GM21515 (cell line): ENCODE measurements around the gene PRKAG2.

Experiments
- ATAC-seq: cut with Tn5 transposase; IDR thresholded peaks from one replicate; pipeline ENCODE4 v1.9.1; 2021; ENCODE audit not compliant: unreplicated experiment

Gene PRKAG2

GRCh38 chr7:151717415-151717814 is 159.5 kb downstream of the PRKAG2 start:
- no peak for ATAC-seq

DNA sequence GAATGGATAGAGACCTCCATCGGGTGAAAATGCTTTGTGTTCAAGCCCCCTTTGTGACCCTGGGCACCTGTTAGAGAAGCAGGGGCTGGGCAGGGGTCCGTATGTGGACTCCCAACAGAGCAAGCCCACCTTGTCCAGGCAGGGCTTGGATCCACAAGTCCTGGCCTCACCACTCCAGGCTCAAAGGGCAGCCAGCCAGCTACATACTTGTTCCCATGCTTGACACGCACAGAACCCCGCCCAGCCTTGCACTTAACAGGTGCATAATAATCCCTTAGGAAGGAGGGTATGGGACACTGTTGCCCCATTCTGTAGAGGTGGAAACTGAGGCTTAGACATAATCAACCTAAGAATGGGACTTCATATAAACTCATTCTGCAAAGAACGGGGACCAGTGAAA is 160.6 kb downstream of the PRKAG2 start:
- no peak for ATAC-seq

DNA sequence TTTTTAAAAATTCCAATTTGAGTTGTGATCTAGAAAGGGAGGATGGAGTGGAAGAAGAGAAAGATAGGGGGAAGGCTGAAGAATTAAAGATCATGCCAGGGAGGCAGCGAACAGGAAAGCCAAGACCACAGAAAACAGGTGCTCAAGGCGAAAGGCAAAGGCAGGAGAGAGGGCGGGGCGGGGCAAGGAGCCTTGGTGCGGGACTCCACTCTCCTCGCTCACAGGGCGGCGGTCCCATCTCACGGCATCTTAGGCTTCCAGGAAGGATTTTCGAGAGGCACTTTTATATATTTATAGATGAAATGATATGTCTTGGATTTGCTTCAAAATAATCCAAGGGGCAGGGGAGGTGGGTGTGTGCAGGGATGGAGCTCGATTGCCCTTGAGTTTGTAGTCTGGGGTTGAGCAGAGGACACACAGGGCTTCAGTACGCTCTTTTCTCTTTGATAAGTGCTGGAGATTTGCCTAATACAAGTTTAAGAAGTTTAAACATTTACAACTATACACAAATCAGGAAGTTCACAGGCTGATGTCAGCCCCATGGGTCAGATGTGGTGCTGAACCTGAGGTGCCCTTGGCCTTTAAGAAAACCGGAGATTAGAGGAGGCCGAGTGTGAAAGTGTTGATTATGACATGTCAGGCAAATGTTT is 161.1 kb downstream of the PRKAG2 start:
- no peak for ATAC-seq

DNA sequence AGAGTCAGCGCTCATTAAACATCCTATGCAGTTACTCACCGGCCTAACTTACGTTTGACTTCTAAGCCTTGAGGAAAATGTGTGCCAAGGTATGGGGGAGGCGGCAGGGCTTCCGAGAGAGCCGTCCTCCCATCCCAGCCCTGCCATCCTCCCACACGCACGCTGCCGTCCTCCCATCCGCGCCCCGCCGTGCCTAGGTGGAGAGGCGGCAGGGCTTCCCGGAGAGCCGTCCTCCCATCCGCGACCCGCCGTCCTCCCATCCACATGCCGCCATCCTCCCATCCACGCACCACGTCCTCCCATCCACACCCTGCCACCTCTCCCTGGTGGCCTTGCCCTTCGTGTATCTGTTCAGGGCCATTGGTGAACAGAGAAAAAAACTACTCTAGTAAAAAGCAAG is 162.7 kb downstream of the PRKAG2 start:
- ATAC-seq = no peak

GRCh38 chr7:151712810-151713125 is 164.1 kb downstream of the PRKAG2 start:
- ATAC-seq = no peak

GRCh38 chr7:151711906-151712809 is 164.8 kb downstream of the PRKAG2 start:
- ATAC-seq = no peak

GRCh38 chr7:151711435-151711872 is 165.5 kb downstream of the PRKAG2 start:
- no peak for ATAC-seq

DNA sequence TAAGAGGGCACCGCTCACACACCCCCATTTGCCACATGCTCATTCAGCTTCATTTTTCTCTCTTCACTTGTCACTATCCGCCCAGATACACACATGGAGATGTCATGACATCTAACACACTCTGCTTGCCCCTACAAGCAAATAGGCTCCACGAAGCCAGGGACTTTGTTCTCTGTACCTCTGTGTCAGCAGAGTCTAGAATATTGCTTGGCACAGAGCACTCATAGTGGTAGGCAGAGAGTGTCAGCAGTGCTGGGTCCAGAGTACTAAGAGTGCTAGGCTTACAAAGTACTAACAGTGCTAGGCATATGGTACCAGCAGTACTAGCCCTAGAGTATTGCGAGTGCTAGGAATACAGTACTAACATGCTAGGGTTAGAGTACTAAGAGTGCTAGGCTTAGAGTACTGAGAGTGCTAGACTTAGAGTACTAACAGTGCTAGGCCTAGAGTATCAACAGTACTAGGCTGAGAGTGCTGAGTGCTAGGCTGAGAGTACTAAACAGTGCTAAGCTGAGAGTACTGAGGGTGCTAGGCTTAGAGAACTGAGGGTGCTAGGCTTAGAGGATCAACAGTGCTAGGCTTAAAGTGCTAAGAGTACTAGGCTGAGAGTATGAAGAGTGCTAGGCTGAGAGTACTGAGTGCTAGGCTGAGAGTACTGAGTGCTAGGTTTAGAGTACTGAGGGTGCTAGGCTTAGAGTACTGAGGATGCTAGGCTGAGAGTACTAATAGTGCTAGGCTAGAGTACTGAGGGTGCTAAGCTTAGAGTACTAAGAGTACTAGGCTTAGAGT is 166.1 kb downstream of the PRKAG2 start:
- no peak for ATAC-seq

- no peak for ATAC-seq
Observed at GRCh38 chr7:151710121-151710640, 166.7 kb downstream of the PRKAG2 start.

GRCh38 chr7:151709141-151710038 is 167.5 kb downstream of the PRKAG2 start:
- no peak for ATAC-seq

DNA sequence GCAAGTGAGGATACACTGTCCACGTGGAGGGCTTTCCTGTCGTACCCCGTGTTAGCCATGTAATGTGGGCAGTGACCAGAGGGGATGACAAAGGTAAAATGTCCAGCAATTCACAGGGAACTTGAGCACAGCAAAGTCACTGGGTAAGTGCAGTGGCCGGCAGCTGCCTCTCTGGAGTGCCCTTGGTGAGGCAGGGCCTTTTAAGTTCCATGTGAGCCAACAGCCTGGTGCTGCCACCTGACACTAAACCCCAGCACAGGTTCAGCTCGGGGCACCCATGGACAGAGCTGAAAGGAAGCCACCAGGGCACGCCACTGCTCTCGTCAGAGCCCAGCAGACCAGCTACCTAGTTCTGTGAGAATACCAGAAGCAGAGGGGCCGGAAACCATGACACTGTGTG is 168.3 kb downstream of the PRKAG2 start:
- ATAC-seq = no peak

DNA sequence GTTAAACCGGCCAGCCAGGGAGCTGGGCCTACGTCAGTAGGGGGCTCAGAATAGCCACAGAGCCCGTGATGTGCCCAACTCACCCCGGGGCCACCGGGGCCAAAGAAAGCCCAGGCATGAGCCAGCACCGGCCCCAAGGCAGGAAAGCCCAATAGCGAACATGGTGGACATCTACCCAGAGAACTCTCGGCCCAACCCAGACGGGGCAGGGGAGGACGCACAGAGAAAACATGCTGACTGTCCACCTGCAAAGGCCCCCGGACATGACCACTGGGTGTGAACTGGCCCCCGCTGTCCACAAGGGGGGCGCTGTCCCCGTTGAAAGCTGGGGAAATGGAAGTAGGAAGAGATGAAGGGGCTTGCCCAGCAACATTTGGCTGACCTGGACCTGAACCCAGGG is 169.2 kb downstream of the PRKAG2 start:
- ATAC-seq = no peak

DNA sequence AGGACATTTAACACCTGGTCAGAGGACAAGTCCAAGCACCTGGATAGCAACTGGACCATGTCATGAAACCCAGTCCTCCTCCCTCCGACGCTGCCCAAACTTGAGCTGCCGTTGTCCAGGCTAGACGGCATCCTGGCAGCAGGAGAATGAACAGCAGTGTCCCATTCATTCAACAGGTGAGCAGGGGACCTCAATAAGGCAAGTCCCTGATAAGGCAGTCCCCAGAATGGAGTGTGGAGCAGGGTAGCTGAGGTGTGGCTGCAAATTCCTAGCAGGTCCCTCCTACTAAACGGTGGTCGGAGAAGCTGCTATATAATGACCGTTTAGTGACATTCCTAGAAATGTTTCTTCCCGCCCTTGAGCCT is 169.8 kb downstream of the PRKAG2 start:
- ATAC-seq = no peak

DNA sequence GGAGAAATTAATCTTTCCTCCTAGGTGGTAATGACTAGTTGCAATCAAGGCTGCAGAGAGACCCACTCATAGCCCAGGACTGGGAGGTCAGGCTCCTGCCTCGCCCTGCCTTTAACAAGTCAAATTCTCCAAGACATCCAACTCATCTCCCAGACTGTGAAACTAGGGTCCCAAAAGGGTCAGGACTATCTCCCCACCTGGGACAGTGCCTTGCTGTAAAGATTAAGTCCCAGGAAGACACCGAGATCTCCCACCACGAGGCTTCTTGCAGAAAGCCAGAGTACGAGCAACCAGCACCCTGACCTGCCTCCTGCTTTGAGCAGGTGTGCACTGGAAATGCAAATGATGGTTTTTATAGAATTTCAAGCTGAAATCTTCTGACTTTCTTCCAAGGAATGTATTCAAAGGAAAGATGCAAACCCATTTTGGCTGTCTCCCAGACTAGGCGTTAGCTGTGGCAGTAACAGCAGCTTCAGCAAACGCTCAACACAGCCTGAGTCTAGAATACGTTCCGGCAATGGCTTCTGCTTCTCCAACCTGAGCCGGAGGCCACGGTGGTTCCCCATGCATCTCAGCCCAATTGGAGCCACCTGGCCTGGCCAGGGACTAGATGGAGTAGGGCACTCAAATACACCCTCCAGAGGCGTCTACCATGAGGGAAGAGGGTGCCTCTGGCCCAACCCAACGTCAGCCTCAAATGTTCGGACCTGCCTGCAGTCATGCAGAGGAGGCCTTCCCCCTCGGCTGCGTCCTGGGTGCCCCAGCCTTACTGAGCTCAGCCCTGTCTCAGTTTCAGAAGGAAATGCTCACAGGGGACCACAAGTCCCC is 170.4 kb downstream of the PRKAG2 start:
- no peak for ATAC-seq

- ATAC-seq = no peak
Observed at GRCh38 chr7:151705636-151706276, 171.2 kb downstream of the PRKAG2 start.

DNA sequence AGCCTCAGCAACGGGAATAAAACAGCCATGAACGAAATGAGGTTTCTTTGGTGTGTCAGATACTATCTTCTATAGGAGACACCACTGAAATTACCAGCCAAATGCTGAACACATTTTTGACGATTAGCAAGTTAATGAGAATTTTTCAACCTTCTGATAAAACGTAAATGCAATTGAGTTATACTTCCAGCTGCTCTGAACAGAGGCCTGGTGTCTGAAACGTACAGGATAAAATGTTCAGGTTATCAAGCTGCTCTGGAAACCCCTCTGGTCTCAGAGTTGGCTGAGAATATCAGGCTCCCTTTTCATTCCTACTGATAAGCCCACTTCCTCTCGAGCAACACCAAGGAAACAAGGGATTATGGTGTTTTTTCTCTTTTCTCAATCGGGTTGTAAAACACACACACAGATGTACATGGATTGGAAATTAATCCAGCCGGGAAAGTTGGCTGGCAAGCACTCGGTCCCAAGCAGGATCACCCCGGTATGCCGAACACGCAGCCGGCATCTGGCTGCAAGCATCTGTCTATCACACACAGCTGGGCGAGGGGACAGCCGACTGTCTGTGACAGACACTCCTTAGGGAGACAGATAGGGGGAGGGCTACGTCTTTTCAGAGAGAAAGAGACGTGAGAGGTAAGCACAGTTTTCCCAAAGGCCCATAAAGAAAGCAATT is 171.8 kb downstream of the PRKAG2 start:
- ATAC-seq = no peak

DNA sequence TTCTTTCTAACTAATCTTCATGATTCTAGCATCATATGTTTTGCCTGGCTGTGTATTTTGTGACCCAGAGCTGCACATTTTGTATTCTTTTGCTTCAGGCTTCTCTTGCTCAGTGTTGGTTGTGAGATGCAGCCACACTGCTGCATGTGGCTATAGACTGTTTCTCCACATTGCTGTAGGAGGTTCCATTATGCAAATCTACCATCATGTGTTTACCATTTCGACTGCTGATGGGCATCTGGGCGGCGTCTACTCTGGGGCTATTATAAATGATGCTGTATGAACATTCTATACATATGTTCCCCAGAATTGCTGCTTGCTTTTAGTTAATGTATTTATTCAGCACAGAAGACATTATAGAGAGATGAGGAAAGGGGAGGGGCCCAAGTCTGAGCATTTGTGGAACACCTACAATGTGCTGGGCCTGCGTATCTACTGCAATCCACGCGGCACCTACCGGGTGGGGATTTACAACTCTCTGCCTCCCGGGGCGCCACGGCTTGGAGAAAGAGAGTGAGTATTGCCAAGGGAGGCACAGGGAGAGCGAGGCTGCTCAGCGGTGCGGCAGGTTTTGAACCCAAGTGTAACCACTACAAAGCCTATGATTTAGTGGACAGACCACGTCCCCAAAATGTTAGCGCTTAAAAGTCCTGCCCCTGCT is 172.5 kb downstream of the PRKAG2 start:
- ATAC-seq = no peak

DNA sequence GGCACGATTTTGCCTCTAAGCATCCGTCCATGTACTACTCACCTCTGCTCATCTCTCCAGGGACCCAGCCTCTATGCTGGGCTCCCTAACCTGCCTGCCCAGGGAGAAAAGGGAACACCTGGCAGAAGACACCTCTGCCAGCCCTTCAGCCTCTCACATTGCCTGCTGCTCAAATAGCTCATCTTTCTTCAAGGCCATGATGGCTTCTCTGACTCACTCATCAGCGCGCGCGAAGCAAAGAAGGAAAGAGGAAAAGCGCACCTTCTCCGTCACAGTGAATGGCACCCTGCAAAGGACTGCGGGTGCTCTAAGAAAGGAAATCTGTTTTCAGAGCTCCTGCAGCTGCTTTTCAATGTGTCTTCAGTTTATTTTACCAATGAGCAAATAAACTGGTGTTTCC is 174.0 kb downstream of the PRKAG2 start:
- no peak for ATAC-seq
